Parathyroid adenoma (tissue), 2 donors: ENCODE results near the gene GDPGP1.

Experiments used
- H2AFZ ChIP-seq: fragments of 300-600 bp; sonication (generic); one replicate; pipeline ENCODE4 v1.7.0; 2017; ENCODE audit warnings: antibody characterized with exemption, mild to moderate bottlenecking
- H3K27ac ChIP-seq: fragments of 300-600 bp; sonication (generic); one replicate; pipeline ENCODE4 v1.7.0; 2017
- H3K27me3 ChIP-seq: fragments of 300-600 bp; sonication (generic); one replicate; pipeline ENCODE4 v1.7.0; 2017; ENCODE audit warnings: low read length; ENCODE audit not compliant: control insufficient read depth, insufficient read depth
- H3K36me3 ChIP-seq: fragments of 300-600 bp; sonication (generic); one replicate; pipeline ENCODE4 v1.7.0; 2017; ENCODE audit warnings: low read length; ENCODE audit not compliant: control insufficient read depth, insufficient read depth
- H3K4me1 ChIP-seq: fragments of 300-600 bp; sonication (generic); one replicate; pipeline ENCODE4 v1.7.0; 2017; ENCODE audit warnings: control low read depth
- H3K4me2 ChIP-seq: fragments of 300-600 bp; sonication (generic); one replicate; pipeline ENCODE4 v1.7.0; 2017; ENCODE audit warnings: low read length
- H3K4me3 ChIP-seq: fragments of 300-600 bp; sonication (generic); one replicate; pipeline ENCODE4 v1.7.0; 2017; ENCODE audit warnings: low read depth, low read length
- H3K79me2 ChIP-seq: fragments of 300-600 bp; sonication (generic); one replicate; pipeline ENCODE4 v1.7.0; 2017; ENCODE audit warnings: control low read depth
- H3K9ac ChIP-seq: fragments of 300-600 bp; sonication (generic); one replicate; pipeline ENCODE4 v1.7.0; 2017; ENCODE audit warnings: mild to moderate bottlenecking
- H3K9me3 ChIP-seq: fragments of 300-600 bp; sonication (generic); one replicate; pipeline ENCODE4 v1.7.0; 2017; ENCODE audit warnings: low read length; ENCODE audit not compliant: control insufficient read depth
- TF ChIP-seq, protein P1 (sequence below): fragments of 300-600 bp; sonication (generic); IDR thresholded peaks from one replicate; pipeline ENCODE4 v1.7.0; 2017; ENCODE audit warnings: antibody characterized with exemption, mild to moderate bottlenecking
- donor health status: primary hyperparathyroidism.

Gene GDPGP1

DNA sequence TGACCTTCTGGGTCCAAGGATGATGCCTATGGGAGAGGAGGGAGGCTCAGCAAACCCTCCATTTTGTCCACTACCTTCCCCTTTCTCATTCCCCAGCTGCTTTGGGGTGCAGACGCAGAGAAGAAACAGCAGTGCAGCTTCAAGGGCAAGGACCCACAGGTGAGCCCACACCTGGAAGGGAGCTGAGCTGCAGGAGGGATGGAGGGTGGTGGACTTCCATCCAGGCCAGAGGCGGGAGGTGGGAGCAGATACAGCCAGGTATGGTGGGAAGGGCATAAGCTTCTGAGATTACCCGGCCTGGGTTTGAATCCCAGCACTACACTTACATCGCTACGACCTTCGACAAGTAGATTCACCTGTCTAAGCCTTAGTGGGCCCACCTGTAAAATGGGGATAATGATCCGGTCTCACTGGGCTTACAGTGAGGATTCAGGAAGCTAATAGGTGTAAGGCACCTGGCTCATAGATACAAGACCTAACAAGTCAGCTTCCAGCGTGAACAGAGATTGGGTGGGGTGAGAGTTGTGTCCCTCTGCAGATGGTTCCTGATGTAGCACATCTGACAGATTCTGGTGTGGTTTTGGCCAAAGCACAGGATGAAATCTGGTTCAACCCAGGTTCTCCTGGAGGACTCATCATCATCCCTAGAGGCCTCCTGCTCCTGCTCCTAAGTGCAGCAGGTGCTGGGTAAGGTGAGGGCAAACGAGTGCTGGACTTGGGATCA, 16.2 kb upstream of the GDPGP1 start:
- Histone ChIP-seq H3K4me1 (peaks cover 18% of the 10 kb centered on the region), H3K4me2 (no peak overlapping the region), H3K4me3 (no peak overlapping the region), H3K27ac (no peak overlapping the region), H3K79me2 (peaks cover 15% of the 10 kb centered on the region), H3K9me3 (no peaks in the 10 kb centered on the region), H3K36me3 (no peaks in the 10 kb centered on the region), H2AFZ (no peak overlapping the region), H3K9ac (no peak overlapping the region), H3K27me3 (no peaks in the 10 kb centered on the region)
- TF ChIP-seq, protein P1, sequence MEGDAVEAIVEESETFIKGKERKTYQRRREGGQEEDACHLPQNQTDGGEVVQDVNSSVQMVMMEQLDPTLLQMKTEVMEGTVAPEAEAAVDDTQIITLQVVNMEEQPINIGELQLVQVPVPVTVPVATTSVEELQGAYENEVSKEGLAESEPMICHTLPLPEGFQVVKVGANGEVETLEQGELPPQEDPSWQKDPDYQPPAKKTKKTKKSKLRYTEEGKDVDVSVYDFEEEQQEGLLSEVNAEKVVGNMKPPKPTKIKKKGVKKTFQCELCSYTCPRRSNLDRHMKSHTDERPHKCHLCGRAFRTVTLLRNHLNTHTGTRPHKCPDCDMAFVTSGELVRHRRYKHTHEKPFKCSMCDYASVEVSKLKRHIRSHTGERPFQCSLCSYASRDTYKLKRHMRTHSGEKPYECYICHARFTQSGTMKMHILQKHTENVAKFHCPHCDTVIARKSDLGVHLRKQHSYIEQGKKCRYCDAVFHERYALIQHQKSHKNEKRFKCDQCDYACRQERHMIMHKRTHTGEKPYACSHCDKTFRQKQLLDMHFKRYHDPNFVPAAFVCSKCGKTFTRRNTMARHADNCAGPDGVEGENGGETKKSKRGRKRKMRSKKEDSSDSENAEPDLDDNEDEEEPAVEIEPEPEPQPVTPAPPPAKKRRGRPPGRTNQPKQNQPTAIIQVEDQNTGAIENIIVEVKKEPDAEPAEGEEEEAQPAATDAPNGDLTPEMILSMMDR: no peak

DNA sequence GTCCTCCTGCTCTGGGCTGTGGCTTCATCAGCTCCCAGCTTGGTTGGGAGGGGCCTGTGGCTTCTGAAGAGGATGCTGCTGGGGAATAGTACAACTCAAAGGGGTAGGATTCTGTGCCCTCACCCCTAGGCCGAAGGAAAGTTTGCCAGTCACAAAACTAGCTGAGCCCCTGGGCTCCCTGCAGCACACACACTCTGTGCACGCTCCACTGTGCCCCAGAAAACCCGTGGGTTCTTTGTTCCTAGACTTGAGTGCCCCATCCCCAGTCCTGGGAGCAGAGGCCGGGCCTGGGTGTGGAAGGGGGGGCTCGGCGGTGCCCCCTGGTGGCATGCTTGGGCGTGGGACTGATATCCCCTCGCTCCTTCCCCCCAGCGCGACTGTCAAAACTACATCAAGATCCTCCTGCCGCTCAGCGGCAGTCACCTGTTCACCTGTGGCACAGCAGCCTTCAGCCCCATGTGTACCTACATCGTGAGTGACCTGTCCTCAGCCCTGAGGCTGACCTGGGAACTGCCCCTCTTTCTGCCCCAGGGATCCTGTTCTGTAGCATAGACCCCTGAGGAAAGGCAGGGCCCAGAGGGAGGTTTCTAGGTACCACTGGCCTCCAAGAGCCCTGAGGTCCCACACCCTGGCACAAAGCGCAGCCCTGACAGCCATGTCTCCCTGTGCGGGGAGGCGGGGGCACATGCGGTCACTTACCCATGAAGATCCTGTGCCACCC, 14.4 kb upstream of the GDPGP1 start:
- Histone ChIP-seq H3K27ac (no peak overlapping the region), H3K4me2 (no peak overlapping the region), H3K79me2 (peaks cover 15% of the 10 kb centered on the region), H3K4me3 (no peak overlapping the region), H3K4me1 (peaks cover 14% of the 10 kb centered on the region), H3K9ac (no peak overlapping the region), H3K36me3 (no peaks in the 10 kb centered on the region), H3K27me3 (no peaks in the 10 kb centered on the region), H3K9me3 (no peaks in the 10 kb centered on the region), H2AFZ (no peak overlapping the region)
- TF ChIP-seq, protein P1: peak; percentile 41

DNA sequence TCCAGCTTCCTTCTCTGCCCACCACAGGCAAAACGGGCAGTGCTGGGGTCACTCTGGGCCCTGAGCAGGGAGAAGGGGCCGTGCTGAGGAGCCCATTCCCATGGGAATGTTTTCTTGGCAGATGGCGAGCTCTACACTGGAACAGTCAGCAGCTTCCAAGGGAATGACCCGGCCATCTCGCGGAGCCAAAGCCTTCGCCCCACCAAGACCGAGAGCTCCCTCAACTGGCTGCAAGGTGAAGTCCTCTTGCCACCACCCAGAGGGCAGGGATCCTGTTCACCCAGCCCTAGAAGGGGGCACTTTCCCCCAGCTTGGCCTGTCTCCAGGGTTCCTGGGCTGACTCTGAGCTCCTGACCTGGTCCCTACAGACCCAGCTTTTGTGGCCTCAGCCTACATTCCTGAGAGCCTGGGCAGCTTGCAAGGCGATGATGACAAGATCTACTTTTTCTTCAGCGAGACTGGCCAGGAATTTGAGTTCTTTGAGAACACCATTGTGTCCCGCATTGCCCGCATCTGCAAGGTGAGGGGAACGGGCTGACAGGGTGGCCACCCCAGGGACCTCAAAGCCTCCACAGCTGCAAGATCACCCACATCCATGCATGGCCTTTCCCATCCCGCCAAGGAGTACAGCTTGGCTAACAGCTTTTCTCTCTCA, 12.6 kb upstream of the GDPGP1 start:
- TF ChIP-seq, protein P1: peak; percentile 60
- Histone ChIP-seq H3K27ac (peak overlapping the region; percentile 92), H3K9ac (no peak overlapping the region), H3K36me3 (no peaks in the 10 kb centered on the region), H3K9me3 (no peaks in the 10 kb centered on the region), H3K27me3 (no peaks in the 10 kb centered on the region), H3K4me3 (no peak overlapping the region), H3K4me2 (no peak overlapping the region), H2AFZ (peak overlapping the region; percentile 3), H3K4me1 (peaks cover 14% of the 10 kb centered on the region), H3K79me2 (peaks cover 15% of the 10 kb centered on the region)

DNA sequence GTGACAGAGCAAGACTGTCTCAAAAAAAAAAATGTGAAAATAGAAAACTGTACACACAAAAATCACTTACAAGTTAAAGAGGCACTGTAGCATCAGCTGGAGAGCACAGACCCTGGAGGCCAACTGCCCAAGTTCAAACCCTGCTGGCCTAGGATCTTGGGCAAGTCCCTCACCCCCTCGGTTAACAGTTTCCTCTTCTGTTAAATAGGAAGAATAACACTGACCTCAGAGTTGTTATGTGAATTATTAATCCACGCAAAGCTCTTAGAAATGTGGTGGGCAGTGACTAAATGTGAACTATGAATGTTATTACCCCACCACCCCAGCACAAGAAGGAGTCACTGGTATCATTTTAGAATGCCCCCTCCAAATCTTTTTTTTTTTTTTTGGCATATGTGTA, 11.5 kb upstream of the GDPGP1 start:
- Histone ChIP-seq H3K4me1 (peaks cover 14% of the 10 kb centered on the region), H3K27me3 (no peaks in the 10 kb centered on the region), H3K9me3 (no peaks in the 10 kb centered on the region), H3K79me2 (peaks cover 9% of the 10 kb centered on the region), H3K9ac (no peak overlapping the region), H3K27ac (peak overlapping the region; percentile 92), H3K36me3 (no peaks in the 10 kb centered on the region), H2AFZ (no peak overlapping the region), H3K4me3 (no peak overlapping the region), H3K4me2 (no peak overlapping the region)
- TF ChIP-seq, protein P1: no peak
